Large intestine (tissue), 3 donors: ENCODE results near the gene GALNT12. TPM values are rescaled to one million over a fixed set of nuclear protein-coding genes. Genes with fewer than 3 reads are reported as not detected.

ENCODE experiments used
- DNase-seq, 2 donors: peaks; one replicate each; pipeline versions ENCODE4 v3.0.0 to v3.0.0-alpha.2; 2013
- H3K27ac ChIP-seq: one replicate; pipeline ENCODE4 v1.5.1; 2013; ENCODE audit warnings: low read length
- H3K27me3 ChIP-seq: 2 replicates; pipeline ENCODE4 v1.6.1; 2013; ENCODE audit warnings: low read length; ENCODE audit not compliant: control insufficient read depth, insufficient read depth
- H3K36me3 ChIP-seq: 2 replicates; pipeline ENCODE4 v1.6.1; 2013; ENCODE audit warnings: low read length; ENCODE audit not compliant: control insufficient read depth, insufficient read depth
- H3K4me1 ChIP-seq: one replicate; pipeline ENCODE4 v1.6.1; 2013; ENCODE audit warnings: low read length; ENCODE audit not compliant: control insufficient read depth, insufficient read depth
- H3K4me3 ChIP-seq: one replicate; pipeline ENCODE4 v1.5.1; 2013; ENCODE audit warnings: low read length
- H3K9me3 ChIP-seq: one replicate; pipeline ENCODE4 v1.6.1; 2013; ENCODE audit warnings: mild to moderate bottlenecking, low read depth, low read length, moderate library complexity; ENCODE audit not compliant: control insufficient read depth
- WGBS: methylation state at CpG from one replicate; pipeline ENCODE4 v1.1.5; 2013; ENCODE audit warnings: low lambda C conversion rate; ENCODE audit not compliant: insufficient coverage; 5-methylcytosine and 5-hydroxymethylcytosine counted together
- polyA plus RNA-seq: library from polyadenylated mRNA; unstranded; fragments of 120-200 nt; gene quantifications from one replicate; pipeline ENCODE4 v1.2.1, GENCODE V29; 2013

The GALNT12 gene
- polyA plus RNA-seq, 1 donor = 45.6 TPM

DNA sequence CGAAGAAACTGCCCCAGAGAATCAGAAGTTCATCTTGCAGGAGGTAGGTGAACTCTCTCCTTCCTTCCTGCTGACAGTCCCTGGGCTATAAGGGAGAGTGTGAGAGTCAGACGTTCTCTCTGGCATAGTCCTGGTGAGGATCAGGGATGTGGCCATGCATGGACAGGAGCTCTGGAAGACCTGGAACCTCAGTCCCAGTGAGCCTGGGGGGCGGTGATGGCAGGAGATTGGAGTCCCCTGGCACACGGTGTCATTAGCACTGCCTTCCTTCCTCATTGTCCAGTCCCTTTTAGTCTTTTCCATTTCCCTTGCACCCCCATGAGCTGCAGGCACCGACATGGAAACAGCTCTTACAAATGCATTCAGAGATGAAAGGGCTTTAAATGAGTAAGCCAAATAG, 38.6 kb downstream of the GALNT12 start:
- Histone ChIP-seq H3K9me3 (no peaks in the 10 kb centered on the region), H3K4me1 (peaks cover 5% of the 10 kb centered on the region), H3K36me3 (peaks cover 30% of the 10 kb centered on the region), H3K27ac (no peak overlapping the region), H3K27me3 (no peaks in the 10 kb centered on the region), H3K4me3 (no peak overlapping the region)
- no CpG with 5 or more reads among the region's 5 CpGs for WGBS
- no peak for DNase-seq

DNA sequence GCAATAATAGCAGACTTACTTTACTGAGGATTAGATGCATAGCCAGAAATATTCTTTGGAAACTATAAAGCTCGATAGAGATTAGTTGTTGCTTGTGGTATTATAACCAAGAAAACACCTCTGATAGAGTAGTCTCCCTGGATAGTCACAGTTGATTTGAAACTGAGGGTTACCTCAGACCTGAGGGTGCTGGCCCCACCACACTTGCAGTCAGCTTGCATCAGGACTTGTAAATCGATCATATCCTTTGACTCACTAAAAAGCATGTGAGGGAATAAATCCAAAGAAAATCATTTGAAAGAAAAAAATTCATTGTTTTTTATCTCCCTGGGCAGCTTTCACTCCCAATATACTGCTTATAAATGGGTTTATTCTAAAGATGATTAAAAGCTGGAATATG, 39.4 kb downstream of the GALNT12 start:
- no peaks in the 10 kb centered on the region for H3K9me3 ChIP-seq

DNA sequence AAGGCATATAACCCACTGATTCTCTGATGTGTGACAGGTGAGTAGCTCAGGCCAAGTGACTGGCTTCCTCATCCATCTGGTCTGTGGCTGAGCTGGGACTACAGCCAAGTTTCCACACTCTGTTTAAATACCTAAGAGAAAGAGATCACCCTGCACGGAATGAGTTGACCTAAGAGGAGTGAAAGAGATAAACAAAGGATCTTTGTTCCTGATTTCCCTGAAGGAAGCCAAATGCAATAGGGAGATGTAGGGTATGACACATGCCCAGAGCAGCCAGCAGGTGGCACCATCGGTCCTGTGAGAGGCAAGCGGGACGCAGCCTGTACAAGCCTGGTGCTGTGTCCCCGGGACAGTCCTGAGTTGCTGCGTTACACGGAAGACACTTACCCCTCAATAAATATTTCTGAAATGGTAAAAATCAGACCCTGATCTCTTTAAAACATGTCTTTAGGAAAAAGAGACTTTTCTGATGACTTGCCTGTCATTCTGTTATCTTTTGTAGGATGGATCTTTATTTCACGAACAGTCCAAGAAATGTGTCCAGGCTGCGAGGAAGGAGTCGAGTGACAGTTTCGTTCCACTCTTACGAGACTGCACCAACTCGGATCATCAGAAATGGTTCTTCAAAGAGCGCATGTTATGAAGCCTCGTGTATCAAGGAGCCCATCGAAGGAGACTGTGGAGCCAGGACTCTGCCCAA, 41.1 kb downstream of the GALNT12 start:
- H3K9me3 ChIP-seq = no peaks in the 10 kb centered on the region
- H3K27me3 ChIP-seq = no peaks in the 10 kb centered on the region
- peaks cover 5% of the 10 kb centered on the region for H3K4me1 ChIP-seq
- peak; percentile 91 to 94 for DNase-seq
- H3K27ac ChIP-seq = peak overlapping the region; percentile 42
- peaks cover 25% of the 10 kb centered on the region for H3K36me3 ChIP-seq
- WGBS = no CpG with 5 or more reads among the region's 16 CpGs
- H3K4me3 ChIP-seq = no peak overlapping the region

More for the DNA sequence above, 39.4 kb downstream of the GALNT12 start:
- Histone ChIP-seq H3K36me3 (peaks cover 27% of the 10 kb centered on the region), H3K4me3 (no peak overlapping the region), H3K27ac (no peak overlapping the region), H3K4me1 (peaks cover 5% of the 10 kb centered on the region), H3K27me3 (no peaks in the 10 kb centered on the region)
- 80% methylated on average over 1 of the region's 2 CpGs for WGBS
- no peak for DNase-seq

DNA sequence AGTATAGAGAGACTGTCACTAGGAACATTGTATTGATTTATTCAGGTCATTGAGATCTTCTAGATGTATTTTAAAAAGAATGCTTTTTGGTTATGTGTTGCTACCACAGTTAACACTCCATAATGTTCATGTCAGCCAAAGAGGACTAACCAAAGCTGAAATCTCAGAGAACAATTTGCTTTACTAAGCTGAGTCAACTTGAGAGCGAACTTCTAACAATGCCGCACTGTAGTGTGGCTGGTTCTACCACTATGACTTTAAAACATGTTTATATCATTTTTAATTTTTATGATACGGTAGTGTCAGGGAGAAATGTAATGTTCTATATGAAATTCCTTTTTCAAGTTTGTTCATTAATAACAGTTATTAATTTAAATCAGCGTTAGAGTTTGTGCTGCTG, 42.1 kb downstream of the GALNT12 start:
- 100% methylated on average over 2 of the region's 4 CpGs for WGBS
- Histone ChIP-seq H3K36me3 (peaks cover 19% of the 10 kb centered on the region), H3K27me3 (no peaks in the 10 kb centered on the region), H3K4me3 (no peak overlapping the region), H3K4me1 (peaks cover 5% of the 10 kb centered on the region), H3K9me3 (no peaks in the 10 kb centered on the region), H3K27ac (no peak overlapping the region)
- no peak for DNase-seq

- 89% methylated on average over 3 of the region's 11 CpGs for WGBS
- DNase-seq = no peak
Measured at GRCh38 chr9:98850851-98851729, 43.6 kb downstream of the GALNT12 start.

GRCh38 chr9:98851730-98852459, 44.4 kb downstream of the GALNT12 start:
- no CpG with 5 or more reads among the region's 6 CpGs for WGBS
- Histone ChIP-seq H3K27ac (no peak overlapping the region), H3K4me3 (no peak overlapping the region), H3K4me1 (peaks cover 5% of the 10 kb centered on the region), H3K27me3 (no peaks in the 10 kb centered on the region), H3K9me3 (peaks cover 7% of the 10 kb centered on the region), H3K36me3 (peaks cover 3% of the 10 kb centered on the region)
- no peak for DNase-seq

More at GRCh38 chr9:98850851-98851729, 43.6 kb downstream of the GALNT12 start:
- no peak overlapping the region for H3K27ac ChIP-seq
- no peaks in the 10 kb centered on the region for H3K27me3 ChIP-seq
- peaks cover 5% of the 10 kb centered on the region for H3K4me1 ChIP-seq
- no peak overlapping the region for H3K4me3 ChIP-seq
- H3K9me3 ChIP-seq = peaks cover 7% of the 10 kb centered on the region
- H3K36me3 ChIP-seq = peaks cover 5% of the 10 kb centered on the region

DNA sequence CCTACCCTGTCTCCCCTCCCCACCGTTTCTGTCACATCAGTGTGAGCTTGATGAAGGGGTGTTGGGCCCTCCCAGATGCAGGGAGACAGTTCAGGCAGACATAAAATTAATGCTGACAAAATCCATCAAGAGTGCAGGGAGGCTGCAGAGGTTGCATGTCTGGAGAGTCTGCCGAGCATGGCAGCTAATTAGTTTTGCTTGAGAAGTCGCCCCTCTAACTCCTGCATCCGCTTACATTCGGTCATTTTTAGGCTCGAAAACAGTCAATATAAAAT, 44.9 kb downstream of the GALNT12 start:
- Histone ChIP-seq H3K27ac (no peak overlapping the region), H3K27me3 (no peaks in the 10 kb centered on the region), H3K36me3 (peaks cover 3% of the 10 kb centered on the region), H3K4me3 (no peak overlapping the region), H3K4me1 (peaks cover 5% of the 10 kb centered on the region), H3K9me3 (peaks cover 8% of the 10 kb centered on the region)
- DNase-seq = no peak
- 66% methylated on average over 4 of the region's 6 CpGs for WGBS

DNA sequence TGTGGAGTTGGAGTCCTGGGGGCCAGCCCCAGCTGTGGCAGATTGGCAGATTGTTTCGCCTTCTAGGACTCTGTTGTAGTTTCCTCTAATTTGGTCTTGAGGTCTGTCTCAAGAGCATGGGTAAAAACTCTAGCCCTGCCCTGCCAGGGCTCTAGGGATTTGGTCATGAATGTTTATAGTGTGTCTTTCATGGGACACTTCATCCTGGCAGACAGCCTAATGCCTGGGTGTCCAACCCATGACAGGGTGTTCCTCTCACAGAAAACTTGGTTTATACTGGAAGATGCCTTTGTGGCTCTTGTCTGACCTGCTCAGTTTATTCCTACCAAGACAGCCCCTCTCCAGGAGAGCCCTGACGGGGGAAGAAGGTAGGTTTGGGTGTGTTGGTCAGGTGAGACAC, 45.5 kb downstream of the GALNT12 start:
- no peak overlapping the region for H3K27ac ChIP-seq
- no peak for DNase-seq
- no CpG with 5 or more reads among the region's 2 CpGs for whole genome bisulfite sequencing

DNA sequence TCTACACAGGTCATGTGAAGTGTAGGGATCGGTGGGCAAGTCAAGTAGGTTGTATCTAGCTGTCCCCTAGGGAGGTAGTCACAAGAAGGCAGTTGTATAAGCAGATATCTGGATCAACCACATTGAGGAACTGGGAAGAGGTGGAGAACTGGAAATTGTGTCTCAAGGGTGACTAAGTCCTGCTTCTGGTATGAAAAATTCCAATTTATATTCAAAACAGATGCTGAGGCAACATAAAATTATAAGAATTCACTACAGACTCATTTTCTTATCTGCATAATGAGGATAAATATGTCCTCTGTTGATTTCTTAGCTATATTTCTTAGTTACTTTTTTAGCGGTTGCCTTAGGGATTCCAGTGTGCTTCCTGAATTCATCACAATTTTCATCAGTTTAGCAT, 46.8 kb downstream of the GALNT12 start:
- DNase-seq = no peak
- no peak overlapping the region for H3K27ac ChIP-seq
- H3K36me3 ChIP-seq = peaks cover 3% of the 10 kb centered on the region
- WGBS = 100% methylated on average over 1 of the region's 2 CpGs
- H3K4me1 ChIP-seq = no peaks in the 10 kb centered on the region
- no peak overlapping the region for H3K4me3 ChIP-seq
- peaks cover 9% of the 10 kb centered on the region for H3K9me3 ChIP-seq
- no peaks in the 10 kb centered on the region for H3K27me3 ChIP-seq

More for the DNA sequence above, 45.5 kb downstream of the GALNT12 start:
- Histone ChIP-seq H3K9me3 (peaks cover 9% of the 10 kb centered on the region), H3K4me3 (no peak overlapping the region), H3K36me3 (peaks cover 3% of the 10 kb centered on the region), H3K4me1 (peaks cover 3% of the 10 kb centered on the region), H3K27me3 (no peaks in the 10 kb centered on the region)

GRCh38 chr9:98855592-98855991, 48.1 kb downstream of the GALNT12 start:
- peaks cover 9% of the 10 kb centered on the region for H3K9me3 ChIP-seq
- no peak overlapping the region for H3K4me3 ChIP-seq
- 100% methylated on average over 1 of the region's 1 CpG for WGBS
- no peak overlapping the region for H3K27ac ChIP-seq
- no peaks in the 10 kb centered on the region for H3K36me3 ChIP-seq
- H3K4me1 ChIP-seq = no peaks in the 10 kb centered on the region
- no peak for DNase-seq
- H3K27me3 ChIP-seq = no peaks in the 10 kb centered on the region
